Heart right ventricle (tissue), 16 donors: ENCODE results near the gene SACM1L. TPM values are rescaled to one million over a fixed set of nuclear protein-coding genes. Genes with fewer than 3 reads are reported as not detected.
A peak's percentile ranks its signal among the peaks of the same experiment; 100 is the strongest.

Experiments
- ATAC-seq, 8 donors: fragments of 200-7000 bp; cut with Tn5 transposase; one replicate each; pipeline ENCODE4 v1.9.1; 2020; ENCODE audit warnings: mild to moderate bottlenecking in 8 of 8, moderate library complexity in 8 of 8, moderate number of reproducible peaks in 1 of 8
- DNase-seq, 2 donors: peaks; one replicate each; pipeline ENCODE4 v3.0.0-alpha.2; 2020
- H3K27ac ChIP-seq, 10 donors: fragments of 200-600 bp; sonication (generic) in 2 of 10; one replicate each; pipeline versions ENCODE4 v1.5.0 to v1.8.0; 2020 to 2022; ENCODE audit warnings: mild to moderate bottlenecking in 3 of 10
- H3K27me3 ChIP-seq, 7 donors: fragments of 200-600 bp; one replicate each; pipeline ENCODE4 v1.8.0; 2021 to 2022; ENCODE audit warnings: mild to moderate bottlenecking in 2 of 7
- H3K36me3 ChIP-seq, 9 donors: fragments of 200-600 bp; sonication (generic) in 1 of 9; one replicate each; pipeline versions ENCODE4 v1.5.0 to v1.8.0; 2020 to 2022; ENCODE audit warnings: mild to moderate bottlenecking in 2 of 9
- H3K4me1 ChIP-seq, 9 donors: fragments of 200-600 bp; sonication (generic) in 1 of 9; one replicate each; pipeline versions ENCODE4 v1.5.0 to v1.8.0; 2020 to 2022; ENCODE audit warnings: mild to moderate bottlenecking in 4 of 9
- H3K4me3 ChIP-seq, 10 donors: fragments of 200-600 bp; sonication (generic) in 2 of 10; one replicate each; pipeline versions ENCODE4 v1.5.0 to v1.8.0; 2020 to 2022; ENCODE audit warnings: mild to moderate bottlenecking in 7 of 10, moderate library complexity in 2 of 10
- H3K9me3 ChIP-seq, 11 donors: fragments of 200-600 bp in 10 of 11; sonication (generic) in 2 of 11; one replicate each; pipeline versions ENCODE4 v1.5.0 to v1.8.0; 2013 to 2022; ENCODE audit warnings: mild to moderate bottlenecking in 2 of 11, control low read depth in 1 of 11, moderate library complexity in 1 of 11
- CTCF ChIP-seq, 9 donors: fragments of 200-600 bp; sonication (generic) in 2 of 9; IDR thresholded peaks; one replicate each; pipeline versions ENCODE4 v1.5.0 to v1.8.0; 2021 to 2022; ENCODE audit warnings: antibody characterized with exemption in 9 of 9, mild to moderate bottlenecking in 5 of 9, moderate library complexity in 1 of 9
- WGBS, 2 donors: extraction: QIAGEN DNeasy Blood & Tissue Kit; methylation state at CpG; one replicate each; pipeline ENCODE4 v1.1.7; 2013; ENCODE audit warnings: inconsistent platforms in 1 of 2; 5-methylcytosine and 5-hydroxymethylcytosine counted together
- intact Hi-C, 10 donors: fragments of 100-400 bp; cut with DNase I; formaldehyde crosslinking; loops; one replicate each; pipeline versions ENCODE4 v1.11.1 to v1.14.2; 2022
- polyA plus RNA-seq, 2 donors: library from polyadenylated mRNA; stranded (reverse); fragments of 200-250 nt; gene quantifications; one replicate each; pipeline ENCODE4 v1.2.3, GENCODE V29; 2013
- total RNA-seq, 10 donors: library from RNA; stranded (reverse); fragmentation: NEBNext Ultra II Directional in 3 of 10; extraction: Animal tissue kit (Norgen Biotek cat#: 25700) in 3 of 10; gene quantifications; one replicate each; pipeline versions ENCODE4 v1.2.1 to v1.2.4, GENCODE V29; 2021 to 2023
- donor health status: Arrhythmogenic right ventricular cardiomyopathy.
- donor health status: ischemic (EF 13 %, LVEDD 7.1; RV severe dilation, severe dysfunction).
- donor health status: healthy with polysubstance abuse.
- donor health status: DM: no; HTN: yes; CAD: no.
- donor health status: DM: no; HTN: no; CAD: no.
- donor health status: ischemic (EF 25% LVEDD 6.9; RV normal size, moderate dysfunction).
- donor health status: ischemic (EF 25% LVEDD 5.7; RV mildly dilated, moderate dysfunction).
- donor health status: healthy.
- donor health status: DM: yes; HTN: yes; CAD: no.
- donor health status: Ischemic cardiomyopathy.
- donor health status: ischemic (EF 35%, LVEDD 5.7; RV mildly dilated, moderate dysfunction).
- donor health status: nonischemic (EF 11% LVEDD 7.7; RV severe dilation, severe dysfunction).
- donor health status: DM: yes; HTN: yes; CAD: no.
- donor health status: PGD.
- donor health status: ischemic (EF 29% LVEDD 5.4; RV normal size, mild dysfunction).
- donor health status: nonischemic (EF 23%, LVEDD 6.1; RV moderate dilation, normal function).

The SACM1L gene
- total and polyA plus RNA-seq, 12 donors = 15.4 to 28.7 (median 23.6) TPM

GRCh38 chr3:45711931-45712330 lies 22.7 kb downstream of the SACM1L start:
- no peak for ATAC-seq
- Histone ChIP-seq H3K4me3 (no peak overlapping the region), H3K4me1 (peaks cover 0 to 8% (median 0%) of the 10 kb centered on the region in 9 donors), H3K9me3 (no peaks in the 10 kb centered on the region), H3K27me3 (no peaks in the 10 kb centered on the region), H3K27ac (no peak overlapping the region), H3K36me3 (peaks cover 0 to 100% (median 35%) of the 10 kb centered on the region in 9 donors)
- intact Hi-C loops = no loop called here
- no peak for DNase-seq
- WGBS, 2 donors = 88 to 89% methylated on average over 4 of the region's 4 CpGs
- no peak for TF ChIP-seq CTCF (IDR thresholded peaks at IDR 0.05)

- WGBS, 2 donors = 82 to 92% methylated on average over 7 of the region's 7 CpGs
- Histone ChIP-seq H3K27me3 (no peaks in the 10 kb centered on the region), H3K27ac (no peak overlapping the region), H3K9me3 (no peaks in the 10 kb centered on the region), H3K4me1 (peaks cover 0 to 14% (median 0%) of the 10 kb centered on the region in 9 donors), H3K36me3 (peaks cover 0 to 100% (median 32%) of the 10 kb centered on the region in 9 donors), H3K4me3 (no peak overlapping the region)
- no peak for TF ChIP-seq CTCF (IDR thresholded peaks at IDR 0.05)
- DNase-seq = no peak
- no peak for ATAC-seq
- intact Hi-C loops = no loop called here
Measured at GRCh38 chr3:45712434-45713110, 23.4 kb downstream of the SACM1L start.

DNA sequence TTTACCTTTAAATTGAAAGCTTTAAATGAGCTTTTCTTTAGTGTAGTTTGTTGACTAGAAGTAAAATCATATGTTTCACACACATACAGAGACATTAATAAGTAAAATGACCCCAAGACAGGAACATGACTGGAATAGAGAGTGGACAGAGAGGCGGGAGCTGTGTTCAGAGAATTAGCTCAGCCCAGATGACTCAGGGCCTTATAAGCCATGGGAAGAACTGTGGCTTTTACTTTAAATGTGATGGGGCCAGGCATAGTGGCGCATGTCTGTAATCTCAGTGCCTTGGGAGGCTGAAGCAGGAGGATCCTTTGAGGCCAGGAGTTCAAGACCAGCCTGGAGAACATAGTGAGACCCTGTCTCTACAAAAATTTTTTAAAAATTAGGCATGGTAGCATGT lies 26.7 kb downstream of the SACM1L start:
- peaks cover 0 to 25% (median 3%) of the 10 kb centered on the region in 9 donors for H3K4me1 ChIP-seq
- 72 to 80% methylated on average over 2 of the region's 2 CpGs for WGBS, 2 donors
- DNase-seq (no peak), ATAC-seq (no peak)
- no peak for TF ChIP-seq CTCF (IDR thresholded peaks at IDR 0.05)
- no peak overlapping the region for H3K4me3 ChIP-seq
- no peaks in the 10 kb centered on the region for H3K27me3 ChIP-seq
- intact Hi-C loops = no loop called here
- peak overlapping the region in 5 of 10 donors; percentile 0 to 58 (median 36) for H3K27ac ChIP-seq
- peaks cover 0 to 100% (median 22%) of the 10 kb centered on the region in 9 donors for H3K36me3 ChIP-seq
- no peaks in the 10 kb centered on the region for H3K9me3 ChIP-seq

GRCh38 chr3:45716790-45717336 lies 27.7 kb downstream of the SACM1L start:
- Histone ChIP-seq H3K9me3 (no peaks in the 10 kb centered on the region), H3K27ac (peak overlapping the region in 6 of 10 donors; percentile 0 to 58 (median 46)), H3K4me1 (peaks cover 0 to 25% (median 3%) of the 10 kb centered on the region in 9 donors), H3K27me3 (no peaks in the 10 kb centered on the region), H3K36me3 (peaks cover 0 to 99% (median 17%) of the 10 kb centered on the region in 9 donors), H3K4me3 (no peak overlapping the region)
- TF ChIP-seq CTCF (IDR thresholded peaks at IDR 0.05) = no peak
- no peak for DNase-seq
- WGBS, 2 donors = 48 to 68% methylated on average over 3 of the region's 3 CpGs
- peak in 6 of 8 donors; percentile 33 to 86 (median 66) for ATAC-seq
- intact Hi-C loops = no loop called here
